NT2/D1 (cell line): Measurements from ENCODE around the gene GRK5.

Experiments
- SUZ12 ChIP-seq: IDR thresholded peaks from 2 replicates; pipeline ENCODE4 v1.6.1; 2011; ENCODE audit not compliant: insufficient read length, insufficient read depth; ENCODE audit errors: extremely low read depth
- ZNF274 ChIP-seq: IDR thresholded peaks from 2 replicates; pipeline ENCODE4 v1.6.1; 2011; ENCODE audit warnings: mild to moderate bottlenecking, low read depth, low read length

- TF ChIP-seq ZNF274 = no peak
- no peak for TF ChIP-seq SUZ12
Observed at GRCh38 chr10:119497243-119497642, 289.9 kb downstream of the GRK5 start.
